T-helper 1 cell treated with Interleukin-12 subunit alpha and Interleukin-12 subunit beta and Interleukin-4 antibody, amounts not matched to agents 30 μg/mL and 1 μg/mL, for 36 hours (primary cell): Measurements from ENCODE around the gene C11orf21.
"Not testable (repeated sequence)": the region's sequence is repeated elsewhere in the genome, so short reads cannot be mapped to it uniquely, and the experiment has no call there.

Source experiments
- H3K27ac Mint-ChIP-seq: one replicate; pipeline ENCODE4 v1.8.0; 2021; ENCODE audit warnings: mild to moderate bottlenecking, mixed read lengths
- H3K27me3 Mint-ChIP-seq: one replicate; pipeline ENCODE4 v1.8.0; 2021; ENCODE audit warnings: low read depth, mixed read lengths
- H3K36me3 Mint-ChIP-seq: one replicate; pipeline ENCODE4 v1.8.0; 2021; ENCODE audit warnings: low read depth, mixed read lengths
- H3K4me1 Mint-ChIP-seq: one replicate; pipeline ENCODE4 v1.8.0; 2021; ENCODE audit warnings: low read depth, mixed read lengths
- H3K4me3 Mint-ChIP-seq: one replicate; pipeline ENCODE4 v1.8.0; 2021; ENCODE audit warnings: mild to moderate bottlenecking, moderate library complexity, mixed read lengths
- H3K9me3 Mint-ChIP-seq: one replicate; pipeline ENCODE4 v1.8.0; 2021; ENCODE audit warnings: mixed read lengths

C11orf21 gene

DNA sequence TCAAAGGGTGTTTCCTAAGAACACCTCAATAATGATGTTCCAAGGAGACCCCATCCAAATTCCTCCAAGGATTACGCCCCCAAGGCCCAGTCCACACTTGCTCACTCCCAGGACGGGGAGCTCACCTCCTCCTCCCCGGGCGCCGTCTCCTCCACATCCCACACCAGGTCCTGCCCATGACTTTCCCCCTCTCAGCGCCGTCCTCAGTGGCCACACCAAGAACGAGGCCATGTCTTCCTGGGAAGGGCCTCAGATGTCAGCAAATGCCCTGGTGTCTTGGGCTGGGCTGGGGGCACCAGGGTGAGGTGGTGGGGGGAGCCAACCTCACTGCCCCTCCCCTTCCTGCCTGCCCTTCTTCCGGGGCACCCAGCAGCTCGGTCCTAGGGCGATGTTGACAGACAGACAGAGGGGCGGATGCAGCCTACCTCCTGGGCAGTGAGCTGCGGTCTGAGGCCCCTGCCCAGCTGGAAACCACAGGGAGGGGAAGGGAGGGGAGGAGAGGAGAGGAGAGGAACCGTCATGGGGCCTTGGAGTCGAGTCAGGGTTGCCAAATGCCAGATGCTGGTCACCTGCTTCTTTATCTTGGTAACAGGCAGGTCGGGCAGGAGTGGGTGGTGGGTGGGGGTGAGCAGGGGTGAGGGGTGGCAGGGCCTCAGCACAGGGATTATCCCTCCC, at the start of gene C11orf21, which contains the start of gene TSPAN32:
Gene C11orf21 (minus strand): TSS at position 288 of the 675 bp plus-strand sequence. CDS start 110 bp downstream, at position 178.
Gene TSPAN32 (plus strand): TSS at position 383 of the 675 bp plus-strand sequence. CDS start 137 bp downstream, at position 520.
- Mint-ChIP-seq H3K4me1 (peaks cover 29% of the 10 kb centered on the region), H3K4me3 (peak within 1 kb of the TSS; percentile 91), H3K9me3 (no peaks in the 10 kb centered on the region), H3K27me3 (no peaks in the 10 kb centered on the region), H3K27ac (peak within 1 kb of the TSS; percentile 94), H3K36me3 (peaks cover 3% of the 10 kb centered on the region)

DNA sequence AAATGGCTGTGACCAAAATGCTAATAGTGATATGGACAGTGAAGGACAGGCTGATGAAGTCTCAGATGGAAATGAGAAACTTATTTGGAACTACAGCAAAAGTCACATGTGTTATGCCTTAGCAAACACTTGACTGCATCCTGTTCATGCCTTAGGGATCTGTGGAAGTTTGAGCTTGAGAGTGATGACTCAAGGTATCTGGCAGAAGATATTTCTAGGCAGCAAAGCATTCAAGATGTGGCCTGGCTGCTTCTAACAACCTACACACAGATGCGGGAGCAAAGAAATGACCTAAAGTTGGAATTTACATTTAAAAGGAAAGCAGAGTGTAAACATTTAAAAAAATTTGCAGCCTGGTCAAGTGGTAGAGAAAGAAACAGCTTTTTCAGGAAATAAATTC, 47.3 kb upstream of the C11orf21 start:
- H3K27me3 Mint-ChIP-seq, result peaks cover 14% of the 10 kb centered on the region
- H3K4me3 Mint-ChIP-seq, result no peak overlapping the region
- H3K4me1 Mint-ChIP-seq, result no peaks in the 10 kb centered on the region
- H3K36me3 Mint-ChIP-seq, result no peaks in the 10 kb centered on the region
- no peak overlapping the region for H3K27ac Mint-ChIP-seq
- H3K9me3 Mint-ChIP-seq, result peaks cover 14% of the 10 kb centered on the region

DNA sequence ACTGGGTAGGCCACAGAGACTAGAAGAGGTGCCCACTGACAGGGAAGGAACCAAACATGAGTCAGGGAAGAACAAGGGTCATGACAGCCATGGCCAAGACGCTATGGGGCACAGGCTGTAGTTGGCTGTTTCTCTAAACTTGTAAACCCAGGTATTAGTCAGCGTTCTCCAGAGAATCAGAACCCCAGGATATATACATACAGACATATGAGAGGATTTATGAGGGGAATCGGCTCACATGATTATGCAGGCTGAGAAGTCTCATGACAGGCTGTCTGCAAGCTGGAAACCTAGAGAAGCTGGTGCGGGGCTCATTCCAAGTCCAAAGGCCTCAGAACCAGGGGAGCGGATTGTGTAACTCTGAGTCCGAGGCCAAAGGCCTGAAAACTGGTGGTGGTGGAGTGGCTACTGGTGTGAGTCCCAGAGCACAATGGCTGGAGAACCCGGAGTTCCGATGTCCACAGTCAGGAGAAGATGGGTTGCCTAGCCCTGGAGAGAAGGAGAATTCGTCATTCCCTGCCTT, 45.7 kb upstream of the C11orf21 start:
- no peak overlapping the region for H3K27ac Mint-ChIP-seq
- H3K4me3 Mint-ChIP-seq, result no peak overlapping the region
- no peaks in the 10 kb centered on the region for H3K36me3 Mint-ChIP-seq
- H3K9me3 Mint-ChIP-seq, result peaks cover 14% of the 10 kb centered on the region
- no peaks in the 10 kb centered on the region for H3K4me1 Mint-ChIP-seq
- peaks cover 14% of the 10 kb centered on the region for H3K27me3 Mint-ChIP-seq

DNA sequence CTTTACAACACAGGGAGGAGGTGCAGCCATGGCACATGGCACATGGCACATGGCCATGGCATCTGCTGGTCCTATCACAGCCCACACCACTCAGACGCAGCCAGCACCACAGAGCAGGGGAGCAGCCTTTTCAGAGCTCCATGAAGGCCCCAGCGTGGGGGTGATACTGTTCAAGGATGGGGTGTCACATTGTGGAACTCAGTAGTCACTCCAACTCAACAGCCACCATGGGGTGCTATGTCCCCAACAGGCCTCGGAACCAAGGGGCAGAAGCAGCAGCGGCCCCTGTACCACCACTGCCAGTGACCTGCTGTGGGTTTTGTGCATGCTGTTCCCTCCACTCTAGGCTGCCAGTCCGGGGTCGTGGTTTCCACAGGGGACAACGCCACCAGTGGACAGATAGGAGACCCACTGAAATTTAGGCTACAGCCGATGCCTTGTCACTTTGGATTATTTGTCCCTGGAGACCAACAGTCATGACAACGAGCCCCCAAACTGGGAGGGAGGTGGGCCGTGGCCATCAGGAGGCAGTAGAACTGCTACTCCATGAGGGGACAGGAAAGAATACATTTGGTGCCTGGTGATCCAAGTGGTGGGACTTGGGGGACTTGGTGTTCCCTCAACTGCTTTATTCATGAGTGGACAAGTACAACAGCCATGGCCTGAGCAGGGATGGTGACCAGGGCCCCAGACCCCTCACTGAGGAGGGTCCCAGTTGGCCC, 45.0 kb upstream of the C11orf21 start:
- H3K4me1 Mint-ChIP-seq, result no peaks in the 10 kb centered on the region
- H3K27ac Mint-ChIP-seq, result no peak overlapping the region
- H3K9me3 Mint-ChIP-seq, result peaks cover 14% of the 10 kb centered on the region

DNA sequence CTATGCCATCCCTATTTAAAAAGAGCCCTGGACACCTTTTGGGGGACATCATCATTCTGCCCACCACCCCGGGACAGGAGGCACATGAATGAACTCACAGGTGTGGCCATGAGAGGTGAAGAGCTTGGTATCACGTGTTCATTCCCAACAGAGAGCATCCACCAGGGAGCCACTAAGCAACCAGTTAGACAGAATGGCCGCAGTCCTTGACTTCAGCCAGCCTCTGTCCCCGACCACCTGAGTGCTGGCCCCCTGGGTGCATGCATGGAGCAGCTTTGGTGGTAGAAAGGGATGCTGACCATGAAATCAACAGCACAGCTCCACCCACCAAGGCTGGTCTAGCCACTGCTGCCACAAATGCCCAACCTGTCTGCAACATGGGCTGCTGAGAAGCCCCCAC, 44.3 kb upstream of the C11orf21 start:
- no peaks in the 10 kb centered on the region for H3K4me1 Mint-ChIP-seq

More for the DNA sequence above, 45.0 kb upstream of the C11orf21 start:
- H3K36me3 Mint-ChIP-seq, result no peaks in the 10 kb centered on the region
- H3K4me3 Mint-ChIP-seq, result no peak overlapping the region
- H3K27me3 Mint-ChIP-seq, result peaks cover 14% of the 10 kb centered on the region

DNA sequence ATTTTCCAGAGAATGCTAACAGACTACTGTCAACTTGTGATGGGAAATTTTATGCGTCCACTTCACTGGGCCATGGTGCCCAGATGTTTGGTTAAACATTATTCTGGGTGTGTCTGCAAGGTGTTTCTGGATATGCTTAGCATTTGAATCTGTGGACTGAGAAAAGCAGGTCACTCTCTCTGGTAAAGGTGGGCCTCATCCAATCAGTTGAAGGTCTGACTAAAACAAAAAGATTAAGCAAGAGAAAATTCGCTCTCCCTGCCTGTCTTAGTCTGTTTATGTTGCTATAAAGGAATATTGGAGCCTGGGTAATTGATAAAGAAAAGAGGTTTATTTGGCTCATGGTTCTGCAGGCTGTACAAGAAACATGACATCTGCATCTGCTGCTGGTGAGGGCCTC, 43.3 kb upstream of the C11orf21 start:
- Mint-ChIP-seq H3K36me3 (no peaks in the 10 kb centered on the region), H3K4me1 (no peaks in the 10 kb centered on the region), H3K9me3 (peaks cover 14% of the 10 kb centered on the region), H3K27me3 (peaks cover 6% of the 10 kb centered on the region), H3K4me3 (no peak overlapping the region), H3K27ac (no peak overlapping the region)

More for the DNA sequence above, 44.3 kb upstream of the C11orf21 start:
- Mint-ChIP-seq H3K27ac (no peak overlapping the region), H3K9me3 (peaks cover 14% of the 10 kb centered on the region), H3K27me3 (peaks cover 10% of the 10 kb centered on the region), H3K4me3 (no peak overlapping the region), H3K36me3 (no peaks in the 10 kb centered on the region)

DNA sequence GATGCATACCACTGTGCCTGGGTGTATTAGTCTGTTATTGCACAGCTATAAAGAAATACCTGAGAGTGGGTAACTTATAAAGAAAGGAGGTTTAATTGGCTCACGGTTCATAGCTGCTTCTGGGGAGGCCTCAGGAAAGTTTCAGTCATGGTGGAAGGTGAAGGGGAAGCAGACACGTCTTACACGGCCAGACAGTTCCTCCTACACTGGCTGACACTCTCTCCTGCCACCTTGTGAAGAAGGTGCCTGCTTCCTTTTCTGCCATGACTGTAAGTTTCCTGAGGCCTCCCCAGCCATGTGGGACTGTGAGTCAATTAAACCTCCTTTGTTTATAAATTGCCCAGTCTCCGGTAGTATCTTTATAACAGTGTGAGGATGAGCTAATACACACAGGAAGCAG, 41.8 kb upstream of the C11orf21 start:
- H3K9me3 Mint-ChIP-seq, result peaks cover 6% of the 10 kb centered on the region

DNA sequence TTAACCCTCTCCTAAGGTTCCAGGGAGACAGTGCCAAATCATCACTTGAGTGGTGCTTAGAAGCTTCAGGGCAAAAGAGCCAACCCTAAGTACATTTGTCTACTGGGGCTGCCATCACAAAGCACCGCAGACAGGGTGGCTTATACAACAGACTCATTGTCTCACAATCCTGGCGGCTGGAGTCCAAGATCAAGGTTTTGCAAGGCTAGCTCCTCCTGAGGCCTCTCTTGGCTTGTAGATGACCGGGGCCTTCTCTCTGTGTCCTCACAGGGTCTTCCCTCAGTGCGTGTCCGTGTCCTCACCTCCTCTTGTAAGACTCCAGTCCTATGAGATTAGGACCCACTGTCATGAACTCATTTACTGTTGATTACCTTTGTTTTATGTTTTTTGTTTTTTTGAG, 41.3 kb upstream of the C11orf21 start:
- peaks cover under 1% of the 10 kb centered on the region for H3K9me3 Mint-ChIP-seq
- no peak overlapping the region for H3K27ac Mint-ChIP-seq
- H3K4me1 Mint-ChIP-seq, result no peaks in the 10 kb centered on the region
- no peak overlapping the region for H3K4me3 Mint-ChIP-seq
- H3K36me3 Mint-ChIP-seq, result no peaks in the 10 kb centered on the region
- peaks cover 8% of the 10 kb centered on the region for H3K27me3 Mint-ChIP-seq

More for the DNA sequence above, 41.8 kb upstream of the C11orf21 start:
- Mint-ChIP-seq H3K36me3 (no peaks in the 10 kb centered on the region), H3K27me3 (peaks cover 9% of the 10 kb centered on the region), H3K4me3 (no peak overlapping the region), H3K27ac (no peak overlapping the region), H3K4me1 (no peaks in the 10 kb centered on the region)

DNA sequence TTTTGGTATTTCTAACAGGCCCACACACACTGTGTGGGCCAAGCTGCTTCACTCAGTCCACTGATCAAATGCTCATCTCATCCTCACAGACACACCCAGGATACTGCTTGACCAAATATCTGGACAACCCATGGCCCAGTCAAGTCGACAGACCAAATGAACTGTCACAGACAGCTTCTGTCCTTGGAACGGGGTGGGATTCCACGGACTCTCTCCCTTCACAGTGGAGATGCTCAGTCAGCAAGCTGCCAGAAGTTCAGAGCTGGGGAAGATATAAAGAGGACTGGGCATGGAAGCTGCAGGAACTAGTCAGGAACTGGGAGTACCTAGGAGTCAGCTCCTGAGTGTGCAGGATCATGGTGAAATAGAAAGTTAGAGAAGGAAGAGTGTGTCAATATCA, 40.8 kb upstream of the C11orf21 start:
- H3K27ac Mint-ChIP-seq, result no peak overlapping the region
- peaks cover 11% of the 10 kb centered on the region for H3K27me3 Mint-ChIP-seq
- H3K4me3 Mint-ChIP-seq, result no peak overlapping the region
- no peaks in the 10 kb centered on the region for H3K4me1 Mint-ChIP-seq
- H3K9me3 Mint-ChIP-seq, result no peaks in the 10 kb centered on the region
- no peaks in the 10 kb centered on the region for H3K36me3 Mint-ChIP-seq

DNA sequence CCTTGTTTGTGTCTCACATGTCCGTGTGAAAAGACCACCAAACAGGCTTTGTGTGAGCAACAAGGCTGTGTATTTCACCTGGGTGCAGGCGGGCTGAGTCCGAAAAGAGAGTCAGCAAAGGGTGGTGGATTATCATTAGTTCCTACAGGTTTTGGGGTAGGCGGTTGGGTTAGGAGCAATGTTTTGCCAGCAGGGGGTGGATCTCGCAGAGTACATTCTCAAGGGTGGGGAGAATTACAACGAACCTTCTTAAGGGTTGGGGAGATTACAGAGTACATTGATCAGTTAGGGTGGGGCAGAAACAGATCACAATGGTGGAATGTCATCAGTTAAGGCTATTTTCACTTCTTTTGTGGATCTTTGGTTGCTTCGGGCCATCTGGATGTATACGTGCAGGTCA, 37.0 kb upstream of the C11orf21 start:
- H3K36me3 Mint-ChIP-seq, H3K4me3 Mint-ChIP-seq, H3K4me1 Mint-ChIP-seq, H3K9me3 Mint-ChIP-seq, H3K27ac Mint-ChIP-seq: not testable (repeated sequence)
- H3K27me3 Mint-ChIP-seq, result peaks cover 22% of the 10 kb centered on the region

DNA sequence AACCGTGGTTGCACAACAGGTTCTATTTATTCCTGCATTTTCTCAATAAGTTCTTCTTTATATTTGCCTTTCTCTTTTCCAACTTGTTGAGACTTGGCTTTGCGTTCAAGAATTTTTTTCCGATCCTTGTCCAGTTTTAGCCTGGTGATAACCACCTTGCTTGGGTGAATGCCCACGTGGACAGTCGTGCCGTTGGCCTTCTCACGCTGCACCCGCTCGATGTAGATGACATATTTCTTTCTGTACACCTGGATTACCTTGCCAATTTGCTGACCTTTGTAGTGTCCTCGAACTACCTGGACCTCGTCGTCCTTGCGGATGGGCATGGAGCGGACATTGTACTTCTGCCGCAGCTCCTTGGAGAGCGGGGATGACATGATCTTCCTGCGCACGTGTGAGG, 33.6 kb upstream of the C11orf21 start:
- not testable (repeated sequence) for H3K27ac Mint-ChIP-seq, H3K4me3 Mint-ChIP-seq, H3K4me1 Mint-ChIP-seq, H3K36me3 Mint-ChIP-seq
- Mint-ChIP-seq H3K9me3 (peaks cover 15% of the 10 kb centered on the region), H3K27me3 (peaks cover 22% of the 10 kb centered on the region)

DNA sequence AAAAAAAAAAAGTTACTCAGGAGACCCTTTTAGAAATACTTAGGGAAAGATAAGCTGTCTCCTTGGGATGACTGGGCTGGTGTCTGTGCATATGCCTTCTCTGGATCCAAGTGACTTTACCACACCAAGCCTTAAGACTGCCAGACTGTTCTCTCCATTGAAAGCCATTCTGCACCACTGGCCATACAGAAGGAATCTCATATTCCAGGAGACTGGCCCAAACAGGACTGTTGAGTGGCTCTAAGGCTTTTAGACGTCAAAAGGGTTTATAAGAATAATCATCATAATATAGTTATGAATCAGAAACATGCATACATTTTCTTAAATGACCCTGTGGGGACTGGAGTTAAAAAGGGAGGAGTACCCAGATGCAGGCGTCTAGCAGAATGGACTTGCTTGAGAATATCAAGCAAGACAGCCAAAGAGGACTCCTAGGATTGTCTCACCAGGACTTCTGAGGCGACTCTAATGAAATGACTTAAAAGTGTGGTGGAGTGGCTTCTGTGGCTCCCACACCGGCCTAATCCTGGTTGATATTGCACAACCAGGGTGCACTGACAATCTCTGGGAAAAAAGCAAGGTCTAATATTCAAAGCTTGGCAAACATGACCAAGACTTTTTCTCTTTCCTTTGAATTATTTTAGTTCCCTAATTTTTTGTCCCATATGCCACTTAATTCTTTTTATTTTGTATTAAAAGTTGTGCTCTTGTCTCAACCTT, 31.9 kb upstream of the C11orf21 start:
- H3K4me1 Mint-ChIP-seq, H3K36me3 Mint-ChIP-seq, H3K4me3 Mint-ChIP-seq, H3K27ac Mint-ChIP-seq: not testable (repeated sequence)
- H3K27me3 Mint-ChIP-seq, result peaks cover 19% of the 10 kb centered on the region
- H3K9me3 Mint-ChIP-seq, result peaks cover 17% of the 10 kb centered on the region

DNA sequence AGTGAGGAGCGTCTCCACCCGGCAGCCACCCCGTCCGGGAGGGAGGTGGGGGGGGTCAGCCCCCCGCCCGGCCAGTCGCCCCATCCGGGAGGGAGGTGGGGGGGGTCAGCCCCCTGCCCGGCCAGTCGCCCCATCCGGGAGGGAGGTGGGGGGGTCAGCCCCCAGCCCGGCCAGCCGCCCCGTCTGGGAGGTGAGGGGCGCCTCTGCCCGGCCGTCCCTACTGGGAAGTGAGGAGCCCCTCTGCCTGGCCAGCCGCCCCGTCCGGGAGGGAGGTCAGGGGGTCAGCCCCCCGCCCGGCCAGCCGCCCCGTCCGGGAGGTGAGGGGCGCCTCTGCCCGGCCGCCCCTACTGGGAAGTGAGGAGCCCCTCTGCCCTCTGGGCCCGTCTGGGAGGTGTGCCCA, 30.9 kb upstream of the C11orf21 start:
- H3K27ac Mint-ChIP-seq, H3K4me1 Mint-ChIP-seq, H3K4me3 Mint-ChIP-seq, H3K36me3 Mint-ChIP-seq: not testable (repeated sequence)
- peaks cover 11% of the 10 kb centered on the region for H3K27me3 Mint-ChIP-seq
- peaks cover 17% of the 10 kb centered on the region for H3K9me3 Mint-ChIP-seq

DNA sequence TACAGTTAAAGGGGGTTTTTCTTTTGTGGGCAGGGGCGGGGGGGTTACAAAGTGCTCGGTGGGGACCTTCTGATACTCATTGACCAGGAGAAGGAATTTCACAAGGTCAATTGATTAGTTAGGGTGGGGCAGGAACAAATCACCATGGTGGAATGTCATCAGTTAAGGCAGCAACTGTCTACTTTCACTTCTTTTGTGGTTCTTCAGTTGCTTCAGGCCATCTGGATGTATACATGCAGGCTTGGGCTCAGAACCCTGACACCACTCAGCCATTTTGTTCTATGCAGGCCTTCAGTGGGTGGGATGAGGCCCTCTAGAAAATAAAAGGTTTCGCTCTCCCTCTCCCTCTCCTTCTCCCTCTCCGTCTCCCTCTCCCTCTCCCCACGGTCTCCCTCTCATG, 29.7 kb upstream of the C11orf21 start:
- H3K4me3 Mint-ChIP-seq, result no peak overlapping the region
- H3K27me3 Mint-ChIP-seq, result peaks cover 2% of the 10 kb centered on the region
- no peaks in the 10 kb centered on the region for H3K36me3 Mint-ChIP-seq
- peaks cover 17% of the 10 kb centered on the region for H3K9me3 Mint-ChIP-seq
- no peaks in the 10 kb centered on the region for H3K4me1 Mint-ChIP-seq
- H3K27ac Mint-ChIP-seq, result no peak overlapping the region
